Mesenchymal stem cell (in vitro differentiated cells and primary cell): ENCODE results near the gene WDR90.

Source experiments
- DNase-seq: peaks from one replicate; pipeline ENCODE4 v3.0.0-alpha.2; 2013
- H2AFZ ChIP-seq: one replicate; pipeline ENCODE4 v1.6.1; 2013; ENCODE audit warnings: low read depth, mild to moderate bottlenecking, control low read depth, inconsistent platforms, low read length, moderate library complexity
- H2AK5ac ChIP-seq: 2 replicates; pipeline ENCODE4 v1.6.1; 2013; ENCODE audit warnings: low read length, moderate library complexity, mild to moderate bottlenecking, inconsistent platforms; ENCODE audit not compliant: severe bottlenecking
- H2BK120ac ChIP-seq: one replicate; pipeline ENCODE4 v1.6.1; 2013; ENCODE audit warnings: low read depth, mild to moderate bottlenecking, inconsistent platforms, low read length, moderate library complexity
- H2BK12ac ChIP-seq, 2 experiments: one replicate each; pipeline ENCODE4 v1.6.1; 2013; ENCODE audit warnings: inconsistent platforms in 2 of 2, low read length in 2 of 2, mild to moderate bottlenecking in 2 of 2, moderate library complexity in 2 of 2, control low read depth in 1 of 2
- H2BK15ac ChIP-seq: one replicate; pipeline ENCODE4 v1.6.1; 2013; ENCODE audit warnings: mild to moderate bottlenecking, low read depth, inconsistent platforms; ENCODE audit not compliant: poor library complexity, severe bottlenecking
- H2BK5ac ChIP-seq: 2 replicates; pipeline ENCODE4 v1.6.1; 2013; ENCODE audit warnings: low read depth, mild to moderate bottlenecking, low read length, control low read depth, inconsistent platforms; ENCODE audit not compliant: poor library complexity, severe bottlenecking
- H3K14ac ChIP-seq, 2 experiments: one replicate each; pipeline ENCODE4 v1.6.1; 2013; ENCODE audit warnings: inconsistent platforms in 2 of 2, low read length in 2 of 2, control low read depth in 1 of 2, mild to moderate bottlenecking in 1 of 2, moderate library complexity in 1 of 2
- H3K18ac ChIP-seq, 2 experiments: one replicate each; pipeline ENCODE4 v1.6.1; 2013; ENCODE audit warnings: inconsistent platforms in 2 of 2, low read length in 2 of 2, control low read depth in 1 of 2, low read depth in 1 of 2, mild to moderate bottlenecking in 1 of 2
- H3K23ac ChIP-seq, 2 experiments: one replicate each; pipeline ENCODE4 v1.6.1; 2013; ENCODE audit warnings: inconsistent platforms in 2 of 2, low read length in 2 of 2, mild to moderate bottlenecking in 2 of 2, moderate library complexity in 2 of 2, control low read depth in 1 of 2
- H3K27ac ChIP-seq: 2 replicates; pipeline ENCODE4 v1.5.1; 2013; ENCODE audit warnings: mild to moderate bottlenecking, moderate library complexity, low read length, control low read depth, inconsistent platforms; ENCODE audit not compliant: poor library complexity, severe bottlenecking
- H3K27me3 ChIP-seq, 2 experiments: 2 replicates each; pipeline versions ENCODE4 v1.6.1 to v1.7.0; 2013; ENCODE audit warnings: low read length in 2 of 2, mild to moderate bottlenecking in 2 of 2, moderate library complexity in 2 of 2, control low read depth in 1 of 2, inconsistent platforms in 1 of 2; ENCODE audit not compliant: control insufficient read depth in 1 of 2, insufficient read depth in 1 of 2
- H3K36me3 ChIP-seq, 2 experiments: 2 replicates each; pipeline versions ENCODE4 v1.6.1 to v1.7.0; 2013; ENCODE audit warnings: low read length in 2 of 2, control low read depth in 1 of 2, inconsistent platforms in 1 of 2, low read depth in 1 of 2, mild to moderate bottlenecking in 1 of 2; ENCODE audit not compliant: insufficient read depth in 2 of 2, control insufficient read depth in 1 of 2
- H3K4ac ChIP-seq, 2 experiments: one replicate each; pipeline ENCODE4 v1.6.1; 2013; ENCODE audit warnings: inconsistent platforms in 2 of 2, low read length in 2 of 2, mild to moderate bottlenecking in 2 of 2, moderate library complexity in 2 of 2, control low read depth in 1 of 2, low read depth in 1 of 2
- H3K4me1 ChIP-seq: 2 replicates; pipeline ENCODE4 v1.6.1; 2013; ENCODE audit warnings: low read depth, low read length, control low read depth; ENCODE audit not compliant: control insufficient read depth, insufficient read depth
- H3K4me2 ChIP-seq: 2 replicates; pipeline ENCODE4 v1.6.1; 2013; ENCODE audit warnings: low read length, mild to moderate bottlenecking, inconsistent platforms; ENCODE audit not compliant: poor library complexity, severe bottlenecking
- H3K4me3 ChIP-seq, 2 experiments: 2 replicates each; pipeline versions ENCODE4 v1.5.1 to v1.7.0; 2013; ENCODE audit warnings: low read length in 2 of 2, mild to moderate bottlenecking in 2 of 2, control low read depth in 1 of 2, low read depth in 1 of 2; ENCODE audit not compliant: insufficient read depth in 1 of 2
- H3K79me1 ChIP-seq: replicated peaks from 2 replicates; pipeline ENCODE4 v1.6.1; 2013; ENCODE audit warnings: mild to moderate bottlenecking, control low read depth, low read length, inconsistent platforms; ENCODE audit not compliant: poor library complexity, severe bottlenecking
- H3K9ac ChIP-seq: 2 replicates; pipeline ENCODE4 v1.7.0; 2013; ENCODE audit warnings: mild to moderate bottlenecking, low read length, moderate library complexity
- H3K9me3 ChIP-seq: 2 replicates; pipeline ENCODE4 v1.7.0; 2013; ENCODE audit warnings: mild to moderate bottlenecking, low read length; ENCODE audit not compliant: control insufficient read depth
- H4K8ac ChIP-seq: one replicate; pipeline ENCODE4 v1.6.1; 2013; ENCODE audit warnings: inconsistent platforms, mild to moderate bottlenecking, low read length, moderate library complexity
- H4K91ac ChIP-seq: one replicate; pipeline ENCODE4 v1.6.1; 2013; ENCODE audit warnings: mild to moderate bottlenecking, low read length, inconsistent platforms
- WGBS: methylation state at CpG from one replicate; pipeline ENCODE4 v1.1.7; 2013; ENCODE audit warnings: mixed read lengths; 5-methylcytosine and 5-hydroxymethylcytosine counted together

WDR90 gene

DNA sequence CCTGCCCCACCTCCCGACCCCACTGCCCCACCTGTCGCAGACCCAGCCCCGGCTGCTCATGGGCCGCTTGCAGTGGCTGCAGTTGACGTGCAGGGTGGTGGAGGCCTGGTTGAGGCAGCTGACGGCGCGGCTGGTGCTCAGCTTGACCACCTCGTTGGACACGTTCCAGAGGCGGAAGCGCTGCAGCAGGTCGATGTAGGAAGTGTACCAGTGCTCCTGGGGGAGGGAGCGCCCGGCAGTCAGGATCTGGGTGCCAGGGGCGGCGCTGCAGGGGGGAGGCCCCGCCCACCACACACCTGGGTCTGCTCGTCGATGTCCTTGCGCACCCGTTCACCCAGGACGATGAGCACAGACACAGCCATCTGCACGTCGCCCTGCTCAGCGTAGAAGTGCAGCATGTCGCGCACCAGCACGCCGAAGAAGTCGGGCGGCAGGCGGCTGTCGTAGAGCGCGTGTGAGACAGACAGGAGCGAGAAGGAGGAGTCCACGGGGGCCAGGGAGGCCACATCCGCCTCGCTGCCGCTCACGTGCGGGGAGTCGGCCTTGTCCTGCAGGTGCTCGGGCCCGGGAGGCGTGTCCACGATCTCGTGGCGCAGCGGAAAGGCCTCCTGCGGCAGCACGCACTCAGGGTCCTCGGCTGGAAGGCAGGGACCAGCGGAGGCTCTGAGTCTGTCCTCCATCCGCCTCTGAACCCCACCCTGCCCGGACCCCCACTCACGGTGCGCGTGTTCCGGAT is 36.0 kb downstream of the WDR90 start:
- no peak overlapping the region for H3K27ac ChIP-seq
- no peak overlapping the region for H3K4ac ChIP-seq

DNA sequence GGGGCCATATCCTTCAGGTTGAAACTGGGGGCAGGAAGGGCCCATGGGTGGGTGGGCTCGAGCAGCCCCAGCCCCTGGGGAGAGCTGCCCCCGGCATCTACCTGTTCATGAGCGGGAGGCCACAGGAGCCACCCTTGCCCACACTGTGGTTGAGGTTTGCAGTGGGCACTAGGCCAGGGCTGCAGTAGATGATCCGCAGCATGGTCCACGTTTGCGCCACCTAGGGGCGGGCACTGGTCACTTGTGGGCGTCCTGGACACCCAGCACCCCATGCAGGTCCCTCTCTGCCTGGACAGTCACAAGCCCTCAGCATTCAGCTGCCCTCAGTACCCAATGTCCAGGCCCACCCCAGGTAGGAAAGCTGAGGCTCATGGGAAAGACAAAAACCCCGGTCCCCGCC is 36.8 kb downstream of the WDR90 start:
- Histone ChIP-seq H3K36me3 (peaks cover 47 to 74% of the 10 kb centered on the region in 2 experiments), H3K9ac (no peak overlapping the region), H3K79me1 (peaks cover 45% of the 10 kb centered on the region), H4K8ac (no peak overlapping the region), H3K18ac (no peak overlapping the region), H3K14ac (no peak overlapping the region), H2AK5ac (no peak overlapping the region), H3K23ac (no peak overlapping the region), H3K27ac (no peak overlapping the region), H3K9me3 (no peaks in the 10 kb centered on the region), H3K4me2 (no peak overlapping the region), H3K4ac (no peak overlapping the region), H2AFZ (no peak overlapping the region), H2BK5ac (no peak overlapping the region), H3K4me3 (no peak overlapping the region), H2BK12ac (no peak overlapping the region), H2BK15ac (peak overlapping the region; percentile 52), H2BK120ac (no peak overlapping the region), H3K27me3 (no peaks in the 10 kb centered on the region), H3K4me1 (peaks cover 67% of the 10 kb centered on the region), H4K91ac (no peak overlapping the region)
- peak; percentile 43 for DNase-seq
- 79% methylated on average over 10 of the region's 10 CpGs for WGBS

More for the DNA sequence above, 36.0 kb downstream of the WDR90 start:
- Histone ChIP-seq H2BK120ac (no peak overlapping the region), H3K4me1 (peaks cover 65% of the 10 kb centered on the region), H2BK5ac (no peak overlapping the region), H4K8ac (peak overlapping the region; percentile 45), H2AK5ac (no peak overlapping the region), H4K91ac (peak overlapping the region; percentile 64), H3K18ac (no peak overlapping the region), H2BK15ac (no peak overlapping the region), H3K4me2 (no peak overlapping the region), H3K9me3 (no peaks in the 10 kb centered on the region), H2AFZ (no peak overlapping the region), H3K9ac (no peak overlapping the region), H3K23ac (no peak overlapping the region), H3K14ac (no peak overlapping the region), H2BK12ac (no peak overlapping the region), H3K27me3 (no peaks in the 10 kb centered on the region), H3K79me1 (peaks cover 45% of the 10 kb centered on the region), H3K4me3 (peak overlapping the region in 1 of 2 experiments; percentile 53), H3K36me3 (peaks cover 47 to 74% of the 10 kb centered on the region in 2 experiments)
- DNase-seq, result no peak
- 96% methylated on average over 61 of the region's 61 CpGs for WGBS

DNA sequence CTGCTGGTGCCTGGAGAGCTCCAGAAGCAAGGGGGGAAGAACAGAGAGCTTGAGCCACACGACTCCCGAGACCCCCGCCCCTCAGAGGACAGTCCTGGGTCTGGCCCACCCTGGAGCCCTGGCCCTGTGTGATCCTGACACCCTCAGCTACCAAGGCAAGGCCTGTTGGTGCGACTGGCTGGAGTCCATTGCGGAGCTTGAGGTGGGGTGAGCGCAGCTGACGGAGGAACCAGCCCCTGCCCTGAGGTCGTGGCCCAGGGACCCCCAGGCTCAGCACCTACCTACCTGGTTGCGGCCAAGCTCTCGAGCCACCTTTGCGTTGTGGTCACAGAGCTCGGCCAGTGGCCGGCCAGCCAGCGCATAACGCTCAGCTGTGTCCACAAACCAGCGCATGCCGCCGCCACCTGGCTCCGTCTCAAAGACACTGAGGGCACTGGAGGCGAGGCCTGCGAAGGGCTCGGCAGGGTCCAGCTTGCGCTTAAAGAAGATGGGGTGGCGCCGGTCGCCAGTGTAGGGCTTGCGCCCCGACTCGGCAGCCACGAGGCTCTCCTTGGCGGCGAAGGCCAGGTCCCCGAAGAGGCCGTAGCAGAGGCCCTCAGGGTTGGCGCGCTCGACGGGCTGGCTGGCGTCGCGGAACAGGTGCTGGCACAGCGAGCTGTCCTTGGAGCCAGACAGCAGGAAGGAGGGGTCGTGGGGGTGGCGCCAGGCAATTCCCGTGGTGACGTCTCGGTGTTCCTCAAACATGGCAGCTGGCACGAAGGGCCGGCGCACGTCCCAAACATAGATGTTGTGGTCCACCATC is 37.5 kb downstream of the WDR90 start:
- Histone ChIP-seq H2AK5ac (no peak overlapping the region), H3K79me1 (peaks cover 45% of the 10 kb centered on the region), H2BK5ac (no peak overlapping the region), H2BK120ac (no peak overlapping the region), H3K27me3 (peaks cover 0 to 1% of the 10 kb centered on the region in 2 experiments), H3K4ac (no peak overlapping the region), H3K9ac (no peak overlapping the region), H3K18ac (no peak overlapping the region), H3K27ac (no peak overlapping the region), H3K4me1 (peaks cover 60% of the 10 kb centered on the region), H2BK12ac (no peak overlapping the region), H4K91ac (peak overlapping the region; percentile 21), H3K4me3 (no peak overlapping the region), H3K4me2 (no peak overlapping the region), H2BK15ac (no peak overlapping the region), H3K23ac (no peak overlapping the region), H3K36me3 (peaks cover 42 to 67% of the 10 kb centered on the region in 2 experiments), H4K8ac (no peak overlapping the region), H3K9me3 (no peaks in the 10 kb centered on the region), H3K14ac (no peak overlapping the region), H2AFZ (no peak overlapping the region)
- DNase-seq, result no peak
- WGBS, result 96% methylated on average over 51 of the region's 51 CpGs

GRCh38 chr16:687499-687898 is 38.3 kb downstream of the WDR90 start:
- Histone ChIP-seq H4K8ac (no peak overlapping the region), H3K18ac (no peak overlapping the region), H3K4me1 (peaks cover 51% of the 10 kb centered on the region), H3K9me3 (no peaks in the 10 kb centered on the region), H3K79me1 (peaks cover 45% of the 10 kb centered on the region), H3K4me2 (no peak overlapping the region), H3K4ac (no peak overlapping the region), H3K27ac (no peak overlapping the region), H2BK120ac (no peak overlapping the region), H3K23ac (no peak overlapping the region), H4K91ac (no peak overlapping the region), H2AK5ac (no peak overlapping the region), H2AFZ (no peak overlapping the region), H3K4me3 (no peak overlapping the region), H3K9ac (no peak overlapping the region), H2BK5ac (no peak overlapping the region), H3K36me3 (peaks cover 34 to 59% of the 10 kb centered on the region in 2 experiments), H2BK15ac (no peak overlapping the region), H2BK12ac (no peak overlapping the region), H3K14ac (no peak overlapping the region), H3K27me3 (peaks cover 8 to 9% of the 10 kb centered on the region in 2 experiments)
- 95% methylated on average over 19 of the region's 19 CpGs for WGBS
- DNase-seq, result no peak
